ENCODE data around the gene MAPRE3.
"Not testable (repeated sequence)": the region's sequence is repeated elsewhere in the genome, so short reads cannot be mapped to it uniquely, and the experiment has no call there.

Gene MAPRE3

DNA sequence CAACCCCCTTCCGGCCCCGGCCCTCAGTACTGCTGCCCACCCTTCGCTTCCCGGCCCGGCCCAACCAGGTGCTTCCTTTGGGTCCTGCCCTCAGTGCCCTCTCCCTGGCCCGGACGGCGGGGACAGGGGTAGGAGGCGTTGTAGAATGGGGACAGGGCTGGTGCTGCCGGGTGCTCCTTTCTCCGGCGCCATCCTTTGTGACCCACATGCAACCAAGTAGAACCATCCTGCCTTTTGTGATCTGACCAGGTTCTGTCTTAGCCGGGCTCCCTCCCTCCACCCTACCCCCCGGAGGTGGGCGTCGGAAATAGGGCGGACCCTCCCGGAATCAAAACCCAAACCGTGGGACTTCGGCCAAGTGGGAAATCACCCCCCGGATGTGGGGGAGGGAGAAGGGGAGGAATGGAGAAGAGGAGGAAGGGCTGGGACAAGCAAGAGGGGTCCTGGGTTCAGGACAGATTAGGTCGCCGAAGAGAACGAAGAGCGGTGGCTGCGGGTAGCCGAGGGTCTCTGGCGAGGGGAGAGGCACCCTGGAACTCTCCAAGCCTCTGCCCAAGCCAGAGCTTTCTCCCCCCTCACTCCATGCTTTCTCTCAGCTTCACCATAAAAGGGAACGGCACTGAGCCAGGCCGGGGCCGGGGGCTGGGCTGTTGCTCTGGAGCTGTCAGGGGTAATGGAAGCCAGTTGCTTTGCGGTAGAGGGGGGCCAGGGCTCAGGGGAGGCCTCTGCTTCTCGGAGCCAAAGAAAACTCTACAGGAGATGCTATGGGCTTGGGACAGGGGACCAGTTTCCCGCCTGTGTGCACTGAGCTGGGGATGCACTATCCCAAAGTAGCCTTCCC is 101.8 kb downstream of the MAPRE3 start:
- peak overlapping the region; percentile 90 for H3K27ac ChIP-seq (ENCODE audit: low read depth, low read length)

DNA sequence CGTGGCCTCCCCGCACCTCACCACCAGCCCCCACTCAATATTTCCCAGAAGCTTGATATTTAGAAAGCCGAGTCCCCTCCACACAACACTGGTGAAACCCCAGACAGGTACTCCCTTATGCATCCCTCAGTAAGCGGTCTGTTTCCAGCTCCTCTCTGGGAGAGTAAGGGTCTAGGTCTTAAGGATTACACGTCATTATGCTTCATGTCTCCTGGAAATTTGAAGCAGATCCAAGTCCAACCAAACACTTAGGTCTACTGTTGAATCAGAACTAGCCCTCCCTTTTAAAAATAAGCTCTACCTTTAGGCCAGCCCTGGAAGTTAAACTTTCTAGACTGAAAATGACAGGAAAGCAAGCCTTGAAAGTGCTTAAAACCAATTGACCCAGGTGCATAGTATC is 102.5 kb downstream of the MAPRE3 start:
- H3K4me1 ChIP-seq (ENCODE audit: control insufficient read depth, insufficient read depth, low read length), result peaks cover 11% of the 10 kb centered on the region
- peak overlapping the region; percentile 96; the same call in 1 of the 2 replicates for H3K4me3 ChIP-seq (ENCODE audit: low read depth, low read length)
- no peak overlapping the region for H3K9ac ChIP-seq (ENCODE audit: low read depth, low read length)
- peak overlapping the region; percentile 90 for H3K27ac ChIP-seq (ENCODE audit: low read depth, low read length)
- no peaks in the 10 kb centered on the region for H3K27me3 ChIP-seq (ENCODE audit: control insufficient read depth, insufficient read depth, low read length)
- no peaks in the 10 kb centered on the region for H3K9me3 ChIP-seq (ENCODE audit: control insufficient read depth, insufficient read depth, low read length)
- H3K36me3 ChIP-seq (ENCODE audit: control insufficient read depth, insufficient read depth, low read length), result peaks cover 27% of the 10 kb centered on the region

More for the DNA sequence above, 101.8 kb downstream of the MAPRE3 start:
- H3K9me3 ChIP-seq (ENCODE audit: control insufficient read depth, insufficient read depth, low read length), result no peaks in the 10 kb centered on the region
- H3K36me3 ChIP-seq (ENCODE audit: control insufficient read depth, insufficient read depth, low read length), result peaks cover 34% of the 10 kb centered on the region
- peaks cover 11% of the 10 kb centered on the region for H3K4me1 ChIP-seq (ENCODE audit: control insufficient read depth, insufficient read depth, low read length)
- H3K27me3 ChIP-seq (ENCODE audit: control insufficient read depth, insufficient read depth, low read length), result no peaks in the 10 kb centered on the region
- H3K4me3 ChIP-seq (ENCODE audit: low read depth, low read length), result peak overlapping the region; percentile 96
- peak overlapping the region; percentile 64 for H3K9ac ChIP-seq (ENCODE audit: low read depth, low read length)

DNA sequence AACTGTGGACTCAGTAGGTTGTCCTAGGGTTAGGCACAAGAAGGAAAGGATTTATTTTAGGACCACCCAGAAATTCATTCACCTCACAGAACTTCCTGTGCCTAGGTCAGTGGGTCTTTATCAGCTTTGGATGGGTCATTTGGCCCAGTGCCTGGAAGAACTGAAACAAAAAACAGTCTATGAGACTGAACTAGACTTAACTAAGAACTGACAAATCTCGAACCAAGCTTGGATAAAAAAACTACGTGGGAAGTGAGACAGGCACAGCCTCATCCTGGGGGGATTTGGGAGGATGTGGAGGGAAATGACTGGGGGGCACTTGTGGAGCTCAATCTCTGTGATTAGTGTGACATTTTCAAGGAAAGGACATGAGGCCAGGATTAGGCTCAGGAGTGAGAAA is 103.3 kb downstream of the MAPRE3 start:
- Histone ChIP-seq H3K27ac (ENCODE audit: low read depth, low read length) (no peak overlapping the region), H3K27me3 (ENCODE audit: control insufficient read depth, insufficient read depth, low read length) (no peaks in the 10 kb centered on the region), H3K36me3 (ENCODE audit: control insufficient read depth, insufficient read depth, low read length) (peaks cover 18% of the 10 kb centered on the region), H3K9me3 (ENCODE audit: control insufficient read depth, insufficient read depth, low read length) (no peaks in the 10 kb centered on the region), H3K4me3 (ENCODE audit: low read depth, low read length) (no peak overlapping the region), H3K4me1 (ENCODE audit: control insufficient read depth, insufficient read depth, low read length) (peaks cover 16% of the 10 kb centered on the region), H3K9ac (ENCODE audit: low read depth, low read length) (no peak overlapping the region)

DNA sequence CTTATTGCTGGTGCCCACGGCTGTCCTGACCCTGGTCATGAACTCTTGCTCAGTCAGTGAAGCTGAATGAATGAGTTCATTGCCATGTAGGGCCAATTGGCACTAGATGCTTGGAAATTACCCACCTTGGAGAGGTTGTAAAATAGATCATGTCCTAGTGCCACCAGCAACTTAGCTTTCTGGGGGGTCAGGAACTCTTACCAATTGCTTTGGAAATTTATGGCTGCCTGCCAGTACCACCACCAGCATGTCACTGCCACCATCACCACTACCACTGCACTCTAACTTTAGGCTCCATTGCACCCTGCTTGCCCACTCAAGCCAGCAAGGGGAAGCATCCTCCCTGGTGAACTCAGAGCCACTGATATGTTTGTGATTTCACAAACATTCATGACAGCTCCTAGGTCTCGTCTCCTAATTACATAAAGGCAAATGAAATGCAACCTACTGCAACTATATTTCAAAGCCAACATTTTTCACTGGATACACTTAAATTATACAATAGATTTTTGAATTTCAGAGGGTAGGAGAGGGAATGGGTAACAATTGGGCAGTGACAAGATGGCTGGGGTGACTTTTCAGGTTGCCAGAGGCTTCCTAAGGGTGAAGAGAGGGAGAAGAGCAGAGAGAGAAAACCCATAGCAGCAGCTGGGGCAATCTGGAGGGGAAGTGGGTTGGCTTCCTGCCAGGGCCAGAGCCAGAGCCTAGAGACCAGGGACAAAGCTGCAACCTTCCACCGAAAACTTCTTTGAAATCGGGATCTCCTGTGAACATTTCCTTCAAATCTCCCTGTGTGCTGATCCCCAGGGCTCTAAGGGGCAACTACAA is 104.5 kb downstream of the MAPRE3 start:
- Histone ChIP-seq H3K9ac (ENCODE audit: low read depth, low read length) (no peak overlapping the region), H3K27ac (ENCODE audit: low read depth, low read length) (no peak overlapping the region), H3K4me1 (ENCODE audit: control insufficient read depth, insufficient read depth, low read length) (peaks cover 18% of the 10 kb centered on the region)

DNA sequence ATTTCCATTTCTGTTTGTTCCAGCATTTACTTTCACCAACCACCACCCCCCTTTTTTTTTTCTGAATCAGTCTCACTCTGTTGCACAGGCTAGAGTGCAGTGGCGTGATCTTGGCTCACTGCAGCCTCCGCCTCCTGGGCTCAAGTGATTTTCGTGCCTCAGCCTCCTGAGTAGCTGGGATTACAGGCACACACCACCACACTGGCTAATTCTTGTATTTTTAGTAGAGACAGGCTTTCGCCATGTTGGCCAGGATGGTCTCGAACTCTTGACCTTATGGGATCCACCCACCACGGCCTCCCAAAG is 105.1 kb downstream of the MAPRE3 start:
- not testable (repeated sequence) for H3K27ac ChIP-seq (ENCODE audit: low read depth, low read length); H3K9me3 ChIP-seq (ENCODE audit: control insufficient read depth, insufficient read depth, low read length); H3K9ac ChIP-seq (ENCODE audit: low read depth, low read length); H3K4me3 ChIP-seq (ENCODE audit: low read depth, low read length); H3K36me3 ChIP-seq (ENCODE audit: control insufficient read depth, insufficient read depth, low read length); H3K27me3 ChIP-seq (ENCODE audit: control insufficient read depth, insufficient read depth, low read length)
- H3K4me1 ChIP-seq (ENCODE audit: control insufficient read depth, insufficient read depth, low read length), result peaks cover 16% of the 10 kb centered on the region

More for the DNA sequence above, 104.5 kb downstream of the MAPRE3 start:
- H3K9me3 ChIP-seq (ENCODE audit: control insufficient read depth, insufficient read depth, low read length), result no peaks in the 10 kb centered on the region
- H3K36me3 ChIP-seq (ENCODE audit: control insufficient read depth, insufficient read depth, low read length), result peaks cover 6% of the 10 kb centered on the region; the same call in 1 of the 2 replicates
- no peaks in the 10 kb centered on the region for H3K27me3 ChIP-seq (ENCODE audit: control insufficient read depth, insufficient read depth, low read length)
- H3K4me3 ChIP-seq (ENCODE audit: low read depth, low read length), result no peak overlapping the region

DNA sequence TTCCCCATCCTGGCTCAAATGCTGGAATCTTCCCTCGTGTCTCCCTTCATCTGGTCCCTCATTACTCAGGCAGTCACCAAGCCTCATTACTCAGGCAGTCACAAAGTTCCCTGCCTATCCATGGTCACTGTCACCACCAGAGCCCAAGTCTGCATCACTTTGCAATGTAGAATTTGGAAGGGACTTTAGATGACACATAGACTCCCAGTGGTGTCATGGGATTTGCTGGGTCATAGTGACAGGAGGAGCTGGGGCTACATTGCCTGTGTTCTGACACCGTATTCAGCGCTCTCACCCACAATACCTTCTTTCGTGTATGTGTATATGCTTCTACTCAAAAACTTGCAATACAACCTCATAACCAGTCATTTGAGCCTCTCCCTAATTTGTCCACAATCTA is 105.9 kb downstream of the MAPRE3 start:
- Histone ChIP-seq H3K36me3 (ENCODE audit: control insufficient read depth, insufficient read depth, low read length) (no peaks in the 10 kb centered on the region), H3K9ac (ENCODE audit: low read depth, low read length) (no peak overlapping the region), H3K27ac (ENCODE audit: low read depth, low read length) (no peak overlapping the region)

More for the DNA sequence above, 105.9 kb downstream of the MAPRE3 start:
- H3K27me3 ChIP-seq (ENCODE audit: control insufficient read depth, insufficient read depth, low read length), result no peaks in the 10 kb centered on the region
- peaks cover 13% of the 10 kb centered on the region for H3K4me1 ChIP-seq (ENCODE audit: control insufficient read depth, insufficient read depth, low read length)
- no peaks in the 10 kb centered on the region for H3K9me3 ChIP-seq (ENCODE audit: control insufficient read depth, insufficient read depth, low read length)
- no peak overlapping the region for H3K4me3 ChIP-seq (ENCODE audit: low read depth, low read length)
